HepG2 (cell line): Measurements from ENCODE around the gene GAL3ST2. TPM values are rescaled to one million over a fixed set of nuclear protein-coding genes. Genes with fewer than 3 reads are reported as not detected.

Experiments
- ARID5B ChIP-seq: IDR thresholded peaks from 2 replicates; pipeline ENCODE4 v1.4.0; 2020; ENCODE audit warnings: mild to moderate bottlenecking, missing genetic modification reagents
- ATAD3A ChIP-seq: sonication (generic); formaldehyde crosslinking; IDR thresholded peaks from 2 replicates; pipeline ENCODE4 v1.4.0; 2020; ENCODE audit warnings: missing genetic modification reagents
- CENPT ChIP-seq: sonication (generic); formaldehyde crosslinking; IDR thresholded peaks from 2 replicates; pipeline ENCODE4 v1.8.0; 2022; ENCODE audit warnings: low read depth, mild to moderate bottlenecking, moderate library complexity, missing genetic modification reagents
- HIVEP1 ChIP-seq: sonication (generic); formaldehyde crosslinking; IDR thresholded peaks from 2 replicates; pipeline ENCODE4 v1.4.0; 2020; ENCODE audit warnings: mild to moderate bottlenecking, missing genetic modification reagents
- HOXA5 ChIP-seq: sonication (generic); formaldehyde crosslinking; IDR thresholded peaks from 2 replicates; pipeline ENCODE4 v1.4.0; 2020; ENCODE audit warnings: missing genetic modification reagents
- JUN ChIP-seq: sonication (generic); formaldehyde crosslinking; IDR thresholded peaks from 2 replicates; pipeline ENCODE4 v1.4.0; 2020; ENCODE audit warnings: mild to moderate bottlenecking, missing genetic modification reagents
- KAT8 ChIP-seq: IDR thresholded peaks from 2 replicates; pipeline ENCODE4 v1.6.1; 2016; ENCODE audit warnings: missing genetic modification reagents, missing compliant biosample characterization
- KLF11 ChIP-seq: IDR thresholded peaks from 2 replicates; pipeline ENCODE4 v1.6.1; 2016; ENCODE audit warnings: missing compliant biosample characterization
- MEIS1 ChIP-seq: sonication (generic); formaldehyde crosslinking; IDR thresholded peaks from 2 replicates; pipeline ENCODE4 v1.9.0; 2021; ENCODE audit warnings: mild to moderate bottlenecking, missing genetic modification reagents, moderate library complexity, borderline replicate concordance
- NR0B2 ChIP-seq: sonication (generic); formaldehyde crosslinking; IDR thresholded peaks from 2 replicates; pipeline ENCODE4 v1.4.0; 2020; ENCODE audit warnings: mild to moderate bottlenecking, missing genetic modification reagents
- SMC3 ChIP-seq: IDR thresholded peaks from 2 replicates; pipeline ENCODE4 v1.6.1; 2011; ENCODE audit warnings: low read length, improper control_type of control experiment
- SRSF1 ChIP-seq: fragments of 200-400 bp; formaldehyde crosslinking; optimal IDR thresholded peaks from 2 replicates; pipeline ENCODE3; 2017; ENCODE audit warnings: mild to moderate bottlenecking, low read depth, low read length, moderate library complexity
- THYN1 ChIP-seq: sonication (generic); formaldehyde crosslinking; IDR thresholded peaks from 2 replicates; pipeline ENCODE4 v1.8.1; 2023; ENCODE audit warnings: low read depth, mild to moderate bottlenecking, moderate library complexity, missing genetic modification reagents, borderline replicate concordance
- TRIM24 ChIP-seq: sonication (generic); formaldehyde crosslinking; IDR thresholded peaks from 2 replicates; pipeline ENCODE4 v1.8.0; 2022; ENCODE audit warnings: mild to moderate bottlenecking, missing genetic modification reagents
- ZNF160 ChIP-seq: sonication (generic); formaldehyde crosslinking; IDR thresholded peaks from 2 replicates; pipeline ENCODE4 v1.8.0; 2022; ENCODE audit warnings: mild to moderate bottlenecking, inconsistent platforms, missing genetic modification reagents
- ZNF292 ChIP-seq: sonication (generic); formaldehyde crosslinking; IDR thresholded peaks from 2 replicates; pipeline ENCODE4 v1.8.1; 2022; ENCODE audit warnings: mild to moderate bottlenecking, low read depth, missing genetic modification reagents, borderline replicate concordance
- ZNF335 ChIP-seq: sonication (generic); formaldehyde crosslinking; IDR thresholded peaks from 2 replicates; pipeline ENCODE4 v1.4.0; 2020; ENCODE audit warnings: missing genetic modification reagents
- ZNF652 ChIP-seq: IDR thresholded peaks from 2 replicates; pipeline ENCODE4 v1.6.1; 2016; ENCODE audit warnings: low read depth, borderline replicate concordance
- polyA plus RNA-seq, 8 experiments: library from polyadenylated mRNA; depleted of rRNA in 3 of 8; stranded (reverse) in 7 of 8; unstranded in 1 of 8; fragments of >200 nt; fragmentation: Illumina TruSeq in 4 of 8; extraction: Trizol in 4 of 8; gene quantifications; 2 replicates each; pipeline versions ENCODE4 v1.2.1 to v1.2.3, GENCODE V29; 2011 to 2016; ENCODE audit warnings: low read depth in 4 of 8, missing spikeins in 1 of 8, mixed read lengths in 1 of 8; ENCODE audit not compliant: insufficient read depth in 1 of 8
- total RNA-seq, 5 experiments: library from RNA; depleted of rRNA; stranded (reverse); fragments of >200 nt; fragmentation: Illumina TruSeq; extraction: Trizol; gene quantifications; 2 replicates each; pipeline ENCODE4 v1.2.3, GENCODE V29; 2016; ENCODE audit warnings: low read depth in 1 of 5
- TF ChIP-seq, protein P1 (sequence below): IDR thresholded peaks from 2 replicates; pipeline ENCODE4 v1.6.1; 2016; ENCODE audit warnings: mild to moderate bottlenecking

Gene GAL3ST2
- total and polyA plus RNA-seq, 2 of the 13 experiments (the other 11 are each of a cell fraction or from before 2014, with no cell fraction given), result 0.17 to 0.20 TPM

DNA sequence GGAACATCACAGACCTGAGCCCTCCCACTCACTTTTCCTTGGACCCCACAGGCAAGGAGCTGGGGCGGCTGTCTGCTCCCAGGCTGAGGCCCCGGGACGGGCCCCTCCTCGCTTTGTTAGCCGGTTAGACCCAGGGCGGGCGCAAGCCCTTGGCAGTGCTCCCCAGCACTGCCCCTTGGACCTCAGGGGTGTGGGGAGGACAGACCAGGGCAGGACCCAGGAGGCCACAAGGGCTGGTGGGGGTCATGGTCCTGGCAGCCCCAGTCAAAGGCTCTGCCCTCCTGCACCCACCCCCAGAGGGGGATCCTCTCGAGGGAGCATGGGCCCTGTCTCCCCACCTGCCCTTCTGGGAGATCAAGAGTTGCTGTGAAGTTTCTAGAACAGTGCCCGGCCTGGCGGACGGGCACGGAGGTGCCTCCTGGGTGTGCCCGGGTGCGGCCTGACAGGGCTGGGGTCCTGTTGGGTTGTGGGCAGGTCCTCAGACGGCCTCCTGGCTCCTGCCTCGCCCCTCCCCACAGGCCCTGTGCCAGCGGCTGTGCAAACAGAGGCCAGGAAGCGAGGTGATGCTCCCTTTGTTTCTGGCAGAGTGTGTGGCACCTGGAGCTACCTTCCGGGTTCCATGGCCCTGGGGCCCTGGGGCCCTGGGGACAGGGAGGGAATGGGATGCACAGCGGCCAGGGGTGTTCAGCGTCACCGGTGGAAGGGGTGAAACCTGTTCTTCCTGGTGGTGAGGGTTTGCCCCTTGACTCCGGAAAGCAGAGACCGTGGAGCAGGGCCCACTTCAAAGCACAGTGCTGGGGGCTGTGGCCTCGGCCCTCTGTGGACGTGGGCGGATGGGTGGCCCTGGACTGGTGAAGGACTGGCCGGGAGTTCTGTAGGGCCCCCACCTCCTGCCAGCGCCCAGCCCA is 2.9 kb upstream of the GAL3ST2 start (continued):
- TF ChIP-seq ARID5B (CRISPR knock-in tag) (peak; percentile 66; the same call in 1 of the 2 replicates), CENPT (CRISPR knock-in tag) (no peak; the same call in 1 of the 2 replicates), NR0B2 (CRISPR knock-in tag) (no peak), ZNF292 (CRISPR knock-in tag) (no peak; the same call in 1 of the 2 replicates), THYN1 (no peak), JUN (CRISPR knock-in tag) (no peak), ATAD3A (CRISPR knock-in tag) (no peak; the same call in 1 of the 2 replicates), ZNF335 (CRISPR knock-in tag) (peak; percentile 91; the same call in 1 of the 2 replicates), ZNF160 (CRISPR knock-in tag) (no peak), SMC3 (no peak), ZNF652 (CRISPR knock-in tag) (no peak), MEIS1 (no peak), KLF11 (CRISPR knock-in tag) (peak; percentile 53; the same call in 1 of the 2 replicates), HIVEP1 (CRISPR knock-in tag) (peak; percentile 44; the same call in 1 of the 2 replicates), KAT8 (peak; percentile 76), SRSF1 (peak; percentile 60), TRIM24 (0 out of 2 replicates have a peak, but pooled peaks have one; percentile 59), HOXA5 (CRISPR knock-in tag) (peak; percentile 26; the same call in 1 of the 2 replicates)
- TF ChIP-seq, protein P1, sequence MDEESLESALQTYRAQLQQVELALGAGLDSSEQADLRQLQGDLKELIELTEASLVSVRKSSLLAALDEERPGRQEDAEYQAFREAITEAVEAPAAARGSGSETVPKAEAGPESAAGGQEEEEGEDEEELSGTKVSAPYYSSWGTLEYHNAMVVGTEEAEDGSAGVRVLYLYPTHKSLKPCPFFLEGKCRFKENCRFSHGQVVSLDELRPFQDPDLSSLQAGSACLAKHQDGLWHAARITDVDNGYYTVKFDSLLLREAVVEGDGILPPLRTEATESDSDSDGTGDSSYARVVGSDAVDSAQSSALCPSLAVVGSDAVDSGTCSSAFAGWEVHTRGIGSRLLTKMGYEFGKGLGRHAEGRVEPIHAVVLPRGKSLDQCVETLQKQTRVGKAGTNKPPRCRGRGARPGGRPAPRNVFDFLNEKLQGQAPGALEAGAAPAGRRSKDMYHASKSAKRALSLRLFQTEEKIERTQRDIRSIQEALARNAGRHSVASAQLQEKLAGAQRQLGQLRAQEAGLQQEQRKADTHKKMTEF (CRISPR knock-in tag), result peak; percentile 63
- TF ChIP-seq, all 625 proteins: peak for 224
